Lung (tissue), 12 donors: Measurements from ENCODE around the gene COPZ2. TPM values are rescaled to one million over a fixed set of nuclear protein-coding genes. Genes with fewer than 3 reads are reported as not detected.

Experiments used
- ATAC-seq: fragments of 200-7000 bp; cut with Tn5 transposase; one replicate; pipeline ENCODE4 v1.9.1; 2020; ENCODE audit warnings: moderate number of reproducible peaks; ENCODE audit not compliant: insufficient read depth, low FRiP score
- DNase-seq, 3 donors: peaks; one replicate each; pipeline ENCODE4 v3.0.0-alpha.2; 2013 to 2017
- H3K27ac ChIP-seq, 2 donors: one replicate each; pipeline ENCODE4 v1.5.1; 2013; ENCODE audit warnings: mild to moderate bottlenecking in 2 of 2, moderate library complexity in 2 of 2, control low read depth in 1 of 2, inconsistent platforms in 1 of 2, low read depth in 1 of 2, low read length in 1 of 2
- H3K27me3 ChIP-seq, 3 donors: one replicate each; pipeline ENCODE4 v1.5.1; 2013; ENCODE audit warnings: low read length in 2 of 3; ENCODE audit not compliant: control insufficient read depth in 3 of 3, insufficient read depth in 3 of 3
- H3K36me3 ChIP-seq, 4 donors: one replicate each; pipeline ENCODE4 v1.5.1; 2013; ENCODE audit warnings: low read length in 4 of 4, mild to moderate bottlenecking in 1 of 4, moderate library complexity in 1 of 4; ENCODE audit not compliant: control insufficient read depth in 4 of 4, insufficient read depth in 4 of 4
- H3K4me1 ChIP-seq, 5 donors: one replicate each; pipeline ENCODE4 v1.5.1; 2013; ENCODE audit warnings: low read length in 5 of 5, mild to moderate bottlenecking in 2 of 5, moderate library complexity in 1 of 5; ENCODE audit not compliant: control insufficient read depth in 5 of 5, insufficient read depth in 5 of 5
- H3K4me3 ChIP-seq: one replicate; pipeline ENCODE4 v1.5.1; 2013; ENCODE audit warnings: mild to moderate bottlenecking, control low read depth, moderate library complexity
- H3K9ac ChIP-seq, 2 donors: one replicate each; pipeline ENCODE4 v1.5.1; 2013; ENCODE audit warnings: low read length in 2 of 2, control low read depth in 1 of 2; ENCODE audit not compliant: insufficient read depth in 1 of 2
- H3K9me3 ChIP-seq, 4 donors: one replicate each; pipeline ENCODE4 v1.5.1; 2013; ENCODE audit warnings: low read length in 3 of 4, mild to moderate bottlenecking in 1 of 4, moderate library complexity in 1 of 4; ENCODE audit not compliant: control insufficient read depth in 4 of 4, insufficient read depth in 3 of 4
- WGBS, 2 donors: extraction: QIAGEN DNeasy Blood & Tissue Kit; methylation state at CpG; one replicate each; pipeline ENCODE4 v1.1.7; 2013; 5-methylcytosine and 5-hydroxymethylcytosine counted together
- polyA plus RNA-seq, 2 donors: library from polyadenylated mRNA; stranded (reverse); fragments of 200-250 nt; gene quantifications; one replicate each; pipeline ENCODE4 v1.2.1, GENCODE V29; 2013
- total RNA-seq, 2 donors: library from RNA; depleted of rRNA in 1 of 2; stranded (reverse); fragments of >200 nt in 1 of 2; gene quantifications; one replicate each; pipeline ENCODE4 v1.2.1, GENCODE V29; 2014 to 2021
- TF ChIP-seq, protein P1 (sequence below): IDR thresholded peaks from 2 replicates; pipeline ENCODE4 v1.5.1; 2012; ENCODE audit warnings: mild to moderate bottlenecking; ENCODE audit errors: control extremely low read depth, extremely low read depth
- donor health status: control.
- donor health status: control.
- donor health status: Bipolar disorder and iron deficiency.
- donor health status: healthy.
- donor health status: DM: yes; HTN: yes; CAD: no.

The COPZ2 gene
- total and polyA plus RNA-seq, 4 donors, result 6.2 to 25.5 (median 11.6) TPM

DNA sequence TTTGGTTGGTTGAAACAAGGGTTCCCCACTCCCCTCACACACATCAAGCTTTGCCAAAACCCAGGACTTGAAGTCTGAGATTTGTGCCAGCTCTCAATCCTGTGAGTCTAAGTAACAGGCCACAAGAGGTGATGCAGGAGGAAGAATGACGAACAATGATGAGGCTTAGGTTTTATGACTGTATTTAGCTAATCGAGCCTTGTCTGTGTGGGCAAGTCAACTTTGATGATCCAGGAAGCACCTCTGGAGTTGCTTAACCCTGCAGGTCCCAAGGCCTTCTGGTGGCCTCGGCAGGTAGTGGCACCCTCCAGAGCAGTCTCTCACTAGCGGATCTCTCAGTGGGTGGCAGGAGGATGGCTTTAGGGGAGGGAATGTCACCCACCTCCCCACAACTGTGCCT, 38.0 kb downstream of the COPZ2 start:
- no peak for ATAC-seq
- WGBS, 2 donors, result 52 to 54% methylated on average over 4 of the region's 4 CpGs
- H3K4me1 ChIP-seq, result peaks cover 0 to 17% (median 8%) of the 10 kb centered on the region in 5 donors

GRCh38 chr17:47998044-47998443, 39.6 kb downstream of the COPZ2 start:
- no peak for ATAC-seq
- H3K27ac ChIP-seq, result no peak overlapping the region
- H3K27me3 ChIP-seq, result no peaks in the 10 kb centered on the region
- no peaks in the 10 kb centered on the region for H3K36me3 ChIP-seq
- H3K4me1 ChIP-seq, result peaks cover 0 to 8% (median 5%) of the 10 kb centered on the region in 5 donors
- DNase-seq, result no peak
- TF ChIP-seq, protein P1, sequence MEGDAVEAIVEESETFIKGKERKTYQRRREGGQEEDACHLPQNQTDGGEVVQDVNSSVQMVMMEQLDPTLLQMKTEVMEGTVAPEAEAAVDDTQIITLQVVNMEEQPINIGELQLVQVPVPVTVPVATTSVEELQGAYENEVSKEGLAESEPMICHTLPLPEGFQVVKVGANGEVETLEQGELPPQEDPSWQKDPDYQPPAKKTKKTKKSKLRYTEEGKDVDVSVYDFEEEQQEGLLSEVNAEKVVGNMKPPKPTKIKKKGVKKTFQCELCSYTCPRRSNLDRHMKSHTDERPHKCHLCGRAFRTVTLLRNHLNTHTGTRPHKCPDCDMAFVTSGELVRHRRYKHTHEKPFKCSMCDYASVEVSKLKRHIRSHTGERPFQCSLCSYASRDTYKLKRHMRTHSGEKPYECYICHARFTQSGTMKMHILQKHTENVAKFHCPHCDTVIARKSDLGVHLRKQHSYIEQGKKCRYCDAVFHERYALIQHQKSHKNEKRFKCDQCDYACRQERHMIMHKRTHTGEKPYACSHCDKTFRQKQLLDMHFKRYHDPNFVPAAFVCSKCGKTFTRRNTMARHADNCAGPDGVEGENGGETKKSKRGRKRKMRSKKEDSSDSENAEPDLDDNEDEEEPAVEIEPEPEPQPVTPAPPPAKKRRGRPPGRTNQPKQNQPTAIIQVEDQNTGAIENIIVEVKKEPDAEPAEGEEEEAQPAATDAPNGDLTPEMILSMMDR, result no peak
- H3K4me3 ChIP-seq, result no peak overlapping the region
- 89 to 93% methylated on average over 7 of the region's 7 CpGs for WGBS, 2 donors
- no peak overlapping the region for H3K9ac ChIP-seq
- H3K9me3 ChIP-seq, result no peaks in the 10 kb centered on the region

More for the DNA sequence above, 38.0 kb downstream of the COPZ2 start:
- Histone ChIP-seq H3K4me3 (no peak overlapping the region), H3K9ac (no peak overlapping the region), H3K27ac (no peak overlapping the region), H3K36me3 (no peaks in the 10 kb centered on the region), H3K27me3 (no peaks in the 10 kb centered on the region), H3K9me3 (no peaks in the 10 kb centered on the region)
- no peak for DNase-seq
- TF ChIP-seq, protein P1, result no peak

DNA sequence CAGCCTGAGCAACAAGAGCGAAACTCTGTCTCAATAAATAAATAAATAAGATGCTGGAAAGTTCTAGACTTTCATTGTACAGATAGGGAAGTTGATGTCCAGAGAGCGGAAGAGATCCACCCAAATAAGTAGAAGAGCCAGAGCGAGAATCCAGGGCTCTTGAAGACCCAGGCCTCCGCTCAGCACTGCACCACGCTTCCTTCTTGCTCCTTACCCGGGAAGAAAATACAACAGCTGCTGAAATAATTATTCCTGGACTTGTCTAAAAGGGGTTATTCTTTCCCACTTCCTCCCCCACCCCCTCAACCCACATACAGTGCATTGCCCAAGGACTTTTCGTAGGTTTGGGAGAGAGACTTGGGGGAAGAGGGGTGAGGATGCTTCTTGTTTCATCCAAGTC, 40.0 kb downstream of the COPZ2 start:
- DNase-seq (no peak), ATAC-seq (no peak)

DNA sequence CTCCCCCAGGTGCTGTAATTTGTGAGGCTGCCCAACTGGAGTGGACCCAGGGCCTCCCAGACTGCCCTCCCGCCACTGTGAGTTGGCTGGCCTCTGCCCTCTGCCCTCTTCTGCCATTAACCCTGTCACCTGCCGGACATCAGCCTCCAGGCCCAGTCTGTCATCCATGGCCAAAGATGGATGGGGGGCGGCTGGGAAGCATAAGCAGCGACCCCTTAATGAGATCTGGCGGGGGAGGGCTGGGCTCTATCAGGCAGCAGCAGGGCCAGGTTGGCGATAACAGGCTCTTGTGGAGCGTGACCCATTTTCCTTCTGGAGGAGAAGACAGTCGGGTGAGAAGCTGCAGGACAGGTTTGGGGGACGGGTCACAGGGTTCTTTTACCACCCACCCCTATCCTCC, 41.4 kb downstream of the COPZ2 start:
- Histone ChIP-seq H3K9ac (no peak overlapping the region), H3K4me3 (no peak overlapping the region), H3K27me3 (no peaks in the 10 kb centered on the region), H3K36me3 (no peaks in the 10 kb centered on the region), H3K27ac (no peak overlapping the region), H3K4me1 (peaks cover 0 to 4% (median 0%) of the 10 kb centered on the region in 5 donors), H3K9me3 (no peaks in the 10 kb centered on the region)
- TF ChIP-seq, protein P1, result no peak
- WGBS, 2 donors, result 70 to 73% methylated on average over 9 of the region's 9 CpGs
- ATAC-seq (no peak), DNase-seq (no peak)

More for the DNA sequence above, 40.0 kb downstream of the COPZ2 start:
- Histone ChIP-seq H3K4me3 (no peak overlapping the region), H3K9me3 (no peaks in the 10 kb centered on the region), H3K4me1 (peaks cover 0 to 5% (median 5%) of the 10 kb centered on the region in 5 donors), H3K27ac (no peak overlapping the region), H3K9ac (no peak overlapping the region), H3K27me3 (no peaks in the 10 kb centered on the region), H3K36me3 (no peaks in the 10 kb centered on the region)
- 67 to 76% methylated on average over 7 of the region's 7 CpGs for WGBS, 2 donors
- TF ChIP-seq, protein P1, result no peak
